ENCODE data around the gene GNG7.

The GNG7 gene

GRCh38 chr19:2694196-2694595, 8.3 kb downstream of the GNG7 start:
- TF ChIP-seq PPARA (CRISPR knock-in tag; IDR thresholded peaks at IDR 0.05; ENCODE audit: borderline replicate concordance) (no peak), POU6F1 (CRISPR knock-in tag; IDR thresholded peaks at IDR 0.05; ENCODE audit: borderline replicate concordance, low read depth) (no peak), ZC3H10 (CRISPR knock-in tag; IDR thresholded peaks at IDR 0.05) (no peak), TSHZ2 (CRISPR knock-in tag; IDR thresholded peaks at IDR 0.05) (no peak), ZFP30 (CRISPR knock-in tag; IDR thresholded peaks at IDR 0.05) (no peak), TCF4 (CRISPR knock-in tag; IDR thresholded peaks at IDR 0.05; ENCODE audit: borderline replicate concordance) (no peak), ZNF70 (CRISPR knock-in tag; IDR thresholded peaks at IDR 0.05) (no peak), ZFP3 (CRISPR knock-in tag; IDR thresholded peaks at IDR 0.05) (no peak), OSR1 (CRISPR knock-in tag; IDR thresholded peaks at IDR 0.05) (no peak), ZNF8 (CRISPR knock-in tag; IDR thresholded peaks at IDR 0.05) (no peak), SNAI2 (CRISPR knock-in tag; IDR thresholded peaks at IDR 0.05) (no peak), GLIS3 (CRISPR knock-in tag; IDR thresholded peaks at IDR 0.05) (no peak), TOX (CRISPR knock-in tag; IDR thresholded peaks at IDR 0.05; ENCODE audit: borderline replicate concordance) (no peak), CSRNP3 (CRISPR knock-in tag; IDR thresholded peaks at IDR 0.05) (no peak), ISL1 (CRISPR knock-in tag; IDR thresholded peaks at IDR 0.05) (no peak), CSDC2 (CRISPR knock-in tag; IDR thresholded peaks at IDR 0.05) (no peak), RARB (CRISPR knock-in tag; IDR thresholded peaks at IDR 0.05) (no peak), ESRRG (CRISPR knock-in tag; IDR thresholded peaks at IDR 0.05) (no peak), BACH2 (CRISPR knock-in tag; IDR thresholded peaks at IDR 0.05; ENCODE audit: borderline replicate concordance) (no peak)
- ATAC-seq, result no peak

GRCh38 chr19:2693492-2694160, 8.9 kb downstream of the GNG7 start:
- no peak for ATAC-seq
- no peak for TF ChIP-seq TCF4 (CRISPR knock-in tag; IDR thresholded peaks at IDR 0.05; ENCODE audit: borderline replicate concordance)
- TF ChIP-seq ZNF8 (CRISPR knock-in tag; IDR thresholded peaks at IDR 0.05), result no peak
- TF ChIP-seq PPARA (CRISPR knock-in tag; IDR thresholded peaks at IDR 0.05; ENCODE audit: borderline replicate concordance), result no peak
- TF ChIP-seq RARB (CRISPR knock-in tag; IDR thresholded peaks at IDR 0.05), result no peak
- no peak for TF ChIP-seq ZC3H10 (CRISPR knock-in tag; IDR thresholded peaks at IDR 0.05)
- TF ChIP-seq PATZ1 (CRISPR knock-in tag; IDR thresholded peaks at IDR 0.05; ENCODE audit: borderline replicate concordance), result no peak
- TF ChIP-seq ARNTL (CRISPR knock-in tag; IDR thresholded peaks at IDR 0.05; ENCODE audit: borderline replicate concordance, low read depth), result no peak
- TF ChIP-seq ZNF70 (CRISPR knock-in tag; IDR thresholded peaks at IDR 0.05), result no peak
- no peak for TF ChIP-seq CSDC2 (CRISPR knock-in tag; IDR thresholded peaks at IDR 0.05)
- no peak for TF ChIP-seq ZNF565 (CRISPR knock-in tag; conservative IDR thresholded peaks at IDR 0.05; ENCODE audit: low read depth)

GRCh38 chr19:2691951-2692350, 10.5 kb downstream of the GNG7 start:
- ATAC-seq, result no peak
- TF ChIP-seq ESRRG (CRISPR knock-in tag; IDR thresholded peaks at IDR 0.05), result no peak
- TF ChIP-seq CSRNP3 (CRISPR knock-in tag; IDR thresholded peaks at IDR 0.05), result no peak
- no peak for TF ChIP-seq TSHZ2 (CRISPR knock-in tag; IDR thresholded peaks at IDR 0.05)
- no peak for TF ChIP-seq ZNF565 (CRISPR knock-in tag; conservative IDR thresholded peaks at IDR 0.05; ENCODE audit: low read depth)
- TF ChIP-seq ZNF8 (CRISPR knock-in tag; IDR thresholded peaks at IDR 0.05), result no peak
- TF ChIP-seq ARNTL (CRISPR knock-in tag; IDR thresholded peaks at IDR 0.05; ENCODE audit: borderline replicate concordance, low read depth), result no peak
- no peak for TF ChIP-seq ZC3H10 (CRISPR knock-in tag; IDR thresholded peaks at IDR 0.05)
- TF ChIP-seq SNAI2 (CRISPR knock-in tag; IDR thresholded peaks at IDR 0.05), result no peak
- TF ChIP-seq RARB (CRISPR knock-in tag; IDR thresholded peaks at IDR 0.05), result no peak
- no peak for TF ChIP-seq OSR1 (CRISPR knock-in tag; IDR thresholded peaks at IDR 0.05)
- TF ChIP-seq POU6F1 (CRISPR knock-in tag; IDR thresholded peaks at IDR 0.05; ENCODE audit: borderline replicate concordance, low read depth), result no peak
